ENCODE results near the gene HUWE1. TPM values are rescaled to one million over a fixed set of nuclear protein-coding genes. Genes with fewer than 3 reads are reported as not detected.

HUWE1 gene
- total RNA-seq, 3 donors from 2014 or later (not counting 1 experiment from before 2014, with no cell fraction given): 187 to 241 (median 218) TPM

- Histone ChIP-seq H3K4me3 (ENCODE audit: low read length) (no peak overlapping the region), H3K9me3 (ENCODE audit: control insufficient read depth, insufficient read depth, low read length) (no peaks in the 10 kb centered on the region), H3K27ac (ENCODE audit: low read length) (no peak overlapping the region), H3K4me1 (ENCODE audit: control insufficient read depth, insufficient read depth, low read length) (no peaks in the 10 kb centered on the region), H3K27me3 (ENCODE audit: control insufficient read depth, insufficient read depth, low read length) (no peaks in the 10 kb centered on the region), H3K36me3 (ENCODE audit: control insufficient read depth, insufficient read depth, low read length) (peaks cover 17% of the 10 kb centered on the region)
- TF ChIP-seq CTCF (IDR thresholded peaks at IDR 0.05): no peak
- H3K27ac Mint-ChIP-seq: peak overlapping the region in 1 of 2 donors; percentile 59
- H3K9me3 Mint-ChIP-seq: no peaks in the 10 kb centered on the region
- no peaks in the 10 kb centered on the region for H3K27me3 Mint-ChIP-seq (ENCODE audit: low read depth in 2 of 2)
- no peaks in the 10 kb centered on the region for H3K36me3 Mint-ChIP-seq
- intact Hi-C loops (cut with micrococcal nuclease): no loop called here
- DNase-seq (no peak), ATAC-seq (no peak)
- H3K4me3 Mint-ChIP-seq: no peak overlapping the region
- H3K4me1 Mint-ChIP-seq: peaks cover 13 to 19% of the 10 kb centered on the region in 2 donors
These were observed 17.3 kb downstream of the HUWE1 start for GRCh38 chrX:53669258-53669657.

GRCh38 chrX:53666171-53666570, 20.3 kb downstream of the HUWE1 start:
- WGBS (ENCODE audit: insufficient coverage): no CpG with 5 or more reads among the region's 1 CpG
- H3K27me3 Mint-ChIP-seq (ENCODE audit: low read depth in 2 of 2): no peaks in the 10 kb centered on the region

GRCh38 chrX:53660004-53660403, 26.5 kb downstream of the HUWE1 start:
- H3K36me3 ChIP-seq (ENCODE audit: control insufficient read depth, insufficient read depth, low read length): peaks cover 4% of the 10 kb centered on the region
- no peak overlapping the region for H3K4me3 Mint-ChIP-seq
- ATAC-seq (no peak), DNase-seq (no peak)
- H3K27me3 ChIP-seq (ENCODE audit: control insufficient read depth, insufficient read depth, low read length): no peaks in the 10 kb centered on the region
- peaks cover 31 to 46% of the 10 kb centered on the region in 2 donors for H3K4me1 Mint-ChIP-seq
- H3K9me3 Mint-ChIP-seq: no peaks in the 10 kb centered on the region
- H3K27ac Mint-ChIP-seq: peak overlapping the region in 1 of 2 donors; percentile 52
- WGBS (ENCODE audit: insufficient coverage): 89% methylated on average over 3 of the region's 3 CpGs
- TF ChIP-seq CTCF (IDR thresholded peaks at IDR 0.05): no peak
- H3K36me3 Mint-ChIP-seq: no peaks in the 10 kb centered on the region
- H3K27ac ChIP-seq (ENCODE audit: low read length): no peak overlapping the region
- H3K4me1 ChIP-seq (ENCODE audit: control insufficient read depth, insufficient read depth, low read length): no peaks in the 10 kb centered on the region
- intact Hi-C loops (cut with micrococcal nuclease): no loop called here
- no peaks in the 10 kb centered on the region for H3K27me3 Mint-ChIP-seq (ENCODE audit: low read depth in 2 of 2)
- H3K4me3 ChIP-seq (ENCODE audit: low read length): no peak overlapping the region
- no peaks in the 10 kb centered on the region for H3K9me3 ChIP-seq (ENCODE audit: control insufficient read depth, insufficient read depth, low read length)

More at GRCh38 chrX:53666171-53666570, 20.3 kb downstream of the HUWE1 start:
- intact Hi-C loops (cut with micrococcal nuclease): no loop called here
- no peaks in the 10 kb centered on the region for H3K27me3 ChIP-seq (ENCODE audit: control insufficient read depth, insufficient read depth, low read length)
- no peaks in the 10 kb centered on the region for H3K4me1 ChIP-seq (ENCODE audit: control insufficient read depth, insufficient read depth, low read length)
- TF ChIP-seq CTCF (IDR thresholded peaks at IDR 0.05): no peak
- no peaks in the 10 kb centered on the region for H3K36me3 Mint-ChIP-seq
- H3K27ac ChIP-seq (ENCODE audit: low read length): no peak overlapping the region
- no peaks in the 10 kb centered on the region for H3K9me3 ChIP-seq (ENCODE audit: control insufficient read depth, insufficient read depth, low read length)
- H3K4me3 Mint-ChIP-seq: no peak overlapping the region
- DNase-seq (no peak), ATAC-seq (no peak)
- peaks cover 13% of the 10 kb centered on the region for H3K36me3 ChIP-seq (ENCODE audit: control insufficient read depth, insufficient read depth, low read length)
- no peak overlapping the region for H3K4me3 ChIP-seq (ENCODE audit: low read length)
- no peaks in the 10 kb centered on the region for H3K9me3 Mint-ChIP-seq
- peaks cover 14 to 36% of the 10 kb centered on the region in 2 donors for H3K4me1 Mint-ChIP-seq
- no peak overlapping the region for H3K27ac Mint-ChIP-seq

DNA sequence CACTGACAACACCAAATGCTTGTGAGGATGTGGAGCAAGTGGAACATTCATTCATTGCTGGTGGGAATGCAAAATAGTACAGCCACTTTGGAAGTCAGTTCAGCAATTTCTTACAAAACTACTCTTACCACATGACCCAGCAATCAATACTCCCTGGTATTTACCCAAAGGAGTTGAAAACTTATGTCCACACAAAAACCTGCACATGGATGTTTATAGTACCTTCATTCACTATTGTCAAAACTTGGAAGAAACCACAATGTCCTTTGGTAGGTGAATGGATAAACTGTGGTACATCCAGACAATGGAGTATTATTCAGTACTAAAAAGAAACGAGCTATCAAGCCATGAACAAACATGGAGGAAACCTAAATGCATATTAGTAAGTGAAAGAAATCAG, 27.5 kb downstream of the HUWE1 start:
- H3K36me3 Mint-ChIP-seq: no peaks in the 10 kb centered on the region
- intact Hi-C loops (cut with micrococcal nuclease): no loop called here
- ATAC-seq (no peak), DNase-seq (no peak)
- no peaks in the 10 kb centered on the region for H3K9me3 Mint-ChIP-seq
- Histone ChIP-seq H3K36me3 (ENCODE audit: control insufficient read depth, insufficient read depth, low read length) (peaks cover 4% of the 10 kb centered on the region), H3K9me3 (ENCODE audit: control insufficient read depth, insufficient read depth, low read length) (no peaks in the 10 kb centered on the region), H3K4me1 (ENCODE audit: control insufficient read depth, insufficient read depth, low read length) (no peaks in the 10 kb centered on the region), H3K27me3 (ENCODE audit: control insufficient read depth, insufficient read depth, low read length) (no peaks in the 10 kb centered on the region), H3K27ac (ENCODE audit: low read length) (no peak overlapping the region), H3K4me3 (ENCODE audit: low read length) (no peak overlapping the region)
- H3K4me1 Mint-ChIP-seq: peaks cover 23 to 43% of the 10 kb centered on the region in 2 donors
- H3K27me3 Mint-ChIP-seq (ENCODE audit: low read depth in 2 of 2): no peaks in the 10 kb centered on the region
- H3K27ac Mint-ChIP-seq: peak overlapping the region; percentile 21 to 52
- TF ChIP-seq CTCF (IDR thresholded peaks at IDR 0.05): no peak
- no peak overlapping the region for H3K4me3 Mint-ChIP-seq
- WGBS (ENCODE audit: insufficient coverage): no CpG with 5 or more reads among the region's 1 CpG

Measured in natural killer cell (primary cell).